Right renal pelvis (tissue), 4 donors: ENCODE results near the gene PTPRC. TPM values are rescaled to one million over a fixed set of nuclear protein-coding genes. Genes with fewer than 3 reads are reported as not detected.

Experiments used
- DNase-seq, 4 donors: peaks; one replicate each; pipeline ENCODE4 v3.0.0-alpha.2; 2013; ENCODE audit warnings: low read depth in 4 of 4, low spot score in 3 of 4, missing footprints in 1 of 4
- polyA plus RNA-seq, 4 donors: library from polyadenylated mRNA; unstranded; fragments of 120-200 nt; gene quantifications; one replicate each; pipeline ENCODE4 v1.2.1, GENCODE V29; 2013; ENCODE audit not compliant: insufficient read length in 4 of 4

PTPRC gene
- polyA plus RNA-seq, 4 donors = 5.3 to 6.0 (median 5.7) TPM

- DNase-seq = no peak
Measured at GRCh38 chr1:198694542-198694941, 55.7 kb downstream of the PTPRC start.

GRCh38 chr1:198696211-198696610 lies 57.4 kb downstream of the PTPRC start:
- DNase-seq = no peak

- peak in 3 of 4 donors; percentile 25 to 42 (median 36) for DNase-seq
Measured at GRCh38 chr1:198699167-198700015, 60.6 kb downstream of the PTPRC start.

- DNase-seq = no peak
Measured at GRCh38 chr1:198700016-198700392, 61.2 kb downstream of the PTPRC start.

DNA sequence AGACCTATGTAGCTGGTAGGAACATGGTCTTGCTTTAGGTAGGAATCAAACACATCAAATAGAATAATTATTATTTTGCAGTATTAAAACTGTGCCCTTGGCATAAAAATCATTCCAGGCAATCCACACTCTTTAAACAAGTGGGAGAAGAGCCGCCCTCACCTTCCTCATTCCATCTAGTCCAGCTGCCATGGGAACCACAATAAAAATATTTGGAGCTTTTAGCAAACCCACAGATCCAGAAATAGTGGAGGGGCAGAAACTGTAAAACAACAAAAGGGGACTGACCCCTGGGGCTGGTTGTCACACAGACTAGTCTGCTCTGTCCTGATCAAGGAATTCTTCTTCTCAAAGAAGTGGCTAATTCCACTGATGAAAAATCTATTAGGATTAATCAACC lies 61.6 kb downstream of the PTPRC start:
- no peak for DNase-seq

DNA sequence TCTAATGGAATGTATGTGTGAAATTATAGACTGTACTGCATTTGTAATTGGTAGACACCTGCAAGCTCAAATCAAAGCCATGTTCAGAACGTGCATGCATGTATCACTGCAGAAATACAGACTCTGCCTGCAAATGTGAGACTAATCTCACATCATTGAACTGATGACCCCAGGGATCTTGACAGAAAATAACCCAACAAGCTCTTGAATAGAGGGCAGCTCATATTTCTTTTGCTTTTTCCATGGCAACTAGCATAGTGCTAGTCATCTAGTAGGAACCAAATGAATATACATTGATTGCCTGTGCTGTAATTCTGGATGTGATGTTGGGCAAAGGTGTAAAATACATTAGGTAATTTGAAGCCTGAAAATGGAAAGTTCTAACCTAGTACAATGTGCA lies 62.4 kb downstream of the PTPRC start:
- no peak for DNase-seq

GRCh38 chr1:198701766-198702539 lies 63.1 kb downstream of the PTPRC start:
- DNase-seq = no peak

- no peak for DNase-seq
Measured at GRCh38 chr1:198708761-198709525, 70.1 kb downstream of the PTPRC start.

GRCh38 chr1:198711837-198712236 lies 73.0 kb downstream of the PTPRC start:
- no peak for DNase-seq

- no peak for DNase-seq
Measured at GRCh38 chr1:198713081-198713480, 74.2 kb downstream of the PTPRC start.

DNA sequence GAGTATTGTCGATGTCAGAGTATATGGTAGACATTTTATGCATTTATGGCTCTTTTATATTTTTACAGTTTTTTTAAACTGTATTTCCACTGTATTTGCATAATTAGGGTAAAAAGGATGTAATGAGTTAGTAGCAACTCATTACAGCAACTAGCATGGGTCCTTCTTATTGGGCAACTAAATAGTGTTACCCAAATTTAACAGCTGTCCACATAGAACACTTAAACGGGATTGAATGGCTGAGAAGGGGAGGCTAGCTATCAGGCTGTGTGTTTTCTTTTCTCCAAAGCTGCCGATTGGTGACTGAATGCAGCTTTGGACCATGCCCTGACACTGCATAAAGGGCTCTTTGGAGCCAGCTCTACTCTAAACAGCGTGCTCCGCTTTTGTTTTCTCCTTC lies 75.4 kb downstream of the PTPRC start:
- DNase-seq = no peak

DNA sequence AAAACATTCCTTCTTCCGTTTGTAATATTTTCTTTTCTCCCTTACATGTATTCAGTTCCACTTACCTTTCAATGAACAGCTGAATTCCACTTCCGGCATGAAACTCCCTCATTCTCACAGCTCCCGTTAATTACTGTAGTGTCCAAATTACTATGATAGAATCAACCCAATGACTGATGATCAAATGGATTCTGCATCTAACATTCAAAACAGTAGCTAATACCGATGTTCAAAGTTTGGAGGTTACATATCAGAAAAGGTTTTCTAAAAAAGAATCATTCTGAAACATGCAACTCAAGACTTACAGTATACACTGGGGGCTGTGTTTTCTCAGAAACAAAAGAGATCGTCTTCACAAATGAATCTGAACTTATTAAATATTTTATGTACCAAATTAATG lies 77.2 kb downstream of the PTPRC start:
- DNase-seq = no peak

DNA sequence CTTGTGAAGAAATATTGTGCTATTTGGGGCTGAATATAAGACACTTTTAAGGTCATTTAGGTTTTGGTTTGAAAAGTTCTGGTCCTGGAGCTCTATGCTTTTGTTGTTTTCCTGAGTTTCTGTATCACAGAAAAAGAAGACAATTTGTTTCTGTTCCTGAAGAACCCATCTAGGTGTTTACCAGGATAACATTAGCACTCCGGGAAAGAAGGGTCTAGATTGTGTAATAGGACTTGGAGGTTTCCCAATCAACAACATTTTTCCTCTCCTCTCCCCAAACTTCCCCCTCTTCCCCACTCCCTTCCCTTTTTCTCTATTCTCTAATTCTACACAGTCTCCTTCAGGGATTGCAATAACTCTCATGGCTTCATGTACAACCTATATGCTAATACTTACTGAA lies 78.7 kb downstream of the PTPRC start:
- DNase-seq = no peak

GRCh38 chr1:198723127-198723526 lies 84.3 kb downstream of the PTPRC start:
- no peak for DNase-seq

GRCh38 chr1:198725090-198725489 lies 86.2 kb downstream of the PTPRC start:
- no peak for DNase-seq

- no peak for DNase-seq
Measured at GRCh38 chr1:198726455-198726854, 87.6 kb downstream of the PTPRC start.

GRCh38 chr1:198729195-198729863 lies 90.5 kb downstream of the PTPRC start:
- DNase-seq = no peak

GRCh38 chr1:198730952-198731351 lies 92.1 kb downstream of the PTPRC start:
- no peak for DNase-seq

GRCh38 chr1:198734323-198735008 lies 95.6 kb downstream of the PTPRC start:
- no peak for DNase-seq

- DNase-seq = no peak
Measured at GRCh38 chr1:198741744-198742143, 102.9 kb downstream of the PTPRC start.
